ENCODE measurements around the gene ADCY10.

GRCh38 chr1:167786502-167786901 lies 127.4 kb downstream of the ADCY10 start:
- TF ChIP-seq CTCF (IDR thresholded peaks at IDR 0.05; ENCODE audit: insufficient read depth, low read length), result no peak
- no peak for TF ChIP-seq POLR2AphosphoS5 (IDR thresholded peaks at IDR 0.05; ENCODE audit: low read depth)
- no peak for TF ChIP-seq REST (IDR thresholded peaks at IDR 0.05; ENCODE audit: insufficient replicate concordance, low read depth)
- TF ChIP-seq SPI1 (IDR thresholded peaks at IDR 0.05; ENCODE audit: borderline replicate concordance, low read depth), result no peak
- TF ChIP-seq GABPA (IDR thresholded peaks at IDR 0.05; ENCODE audit: low read depth), result no peak

Measured in HL-60 (cell line).